GM18502 (cell line): ENCODE data around the gene NEUROG1.

Source experiments
- ATAC-seq: cut with Tn5 transposase; IDR thresholded peaks from one replicate; pipeline ENCODE4 v1.9.1; 2021; ENCODE audit warnings: mild to moderate bottlenecking; ENCODE audit not compliant: unreplicated experiment, poor library complexity

NEUROG1 gene

DNA sequence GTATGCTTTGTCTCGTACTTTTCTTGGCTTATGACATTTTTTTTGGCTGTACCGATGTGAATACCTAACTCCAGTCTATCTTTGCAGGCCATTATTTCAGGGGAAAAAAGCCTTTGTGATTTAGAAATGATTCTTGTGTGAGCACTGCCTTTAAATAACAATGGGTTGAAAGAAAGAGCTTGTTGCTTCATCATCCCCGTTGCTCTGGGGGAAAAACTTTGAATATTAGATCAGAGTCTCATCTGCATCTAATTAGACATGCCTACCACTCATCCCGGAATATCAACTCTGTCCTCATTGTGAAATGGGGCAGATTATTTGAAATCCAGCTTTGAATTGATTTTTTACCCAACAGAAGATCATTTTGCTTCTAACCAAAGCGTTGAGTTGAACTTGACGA, 29.5 kb upstream of the NEUROG1 start:
- no peak for ATAC-seq

DNA sequence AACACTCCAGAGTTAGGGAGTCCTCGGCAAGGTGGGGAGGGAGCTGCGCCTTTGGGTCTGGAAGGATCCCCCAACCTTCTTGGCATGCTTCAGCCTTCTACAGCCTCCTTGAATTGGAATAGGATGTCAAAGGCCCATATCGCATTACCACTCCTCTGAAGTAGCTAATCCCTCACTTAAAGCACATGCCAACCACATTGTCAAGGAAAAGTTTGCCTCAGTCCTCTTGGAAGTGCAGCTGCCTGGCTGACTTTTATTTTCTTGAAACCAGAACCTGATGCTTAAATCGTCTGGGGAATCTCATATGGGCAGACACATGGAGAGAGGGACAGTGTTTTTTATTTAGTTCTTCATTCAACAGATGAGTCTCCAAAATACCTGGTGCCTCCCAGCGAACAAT, 28.6 kb upstream of the NEUROG1 start:
- ATAC-seq, result no peak

DNA sequence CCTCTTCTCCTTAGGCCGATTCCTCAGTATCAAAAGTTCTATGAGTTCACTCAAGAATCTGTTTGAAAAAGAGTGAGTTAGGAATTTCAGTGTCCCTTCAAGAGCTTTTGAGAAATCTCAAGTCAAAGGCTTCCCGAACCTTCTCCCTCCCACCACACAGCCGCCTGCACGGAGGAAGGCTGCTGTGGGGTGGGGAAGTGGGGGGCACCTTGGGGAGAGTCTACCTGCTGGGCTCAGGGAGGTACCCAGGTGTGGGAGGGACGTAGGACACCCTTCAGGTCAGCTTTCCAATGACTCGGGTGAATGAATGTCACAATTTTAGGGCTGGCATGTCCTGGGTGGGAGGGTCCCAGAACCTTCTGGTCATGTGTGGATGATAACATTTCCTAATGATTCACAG, 25.5 kb upstream of the NEUROG1 start:
- ATAC-seq, result no peak

DNA sequence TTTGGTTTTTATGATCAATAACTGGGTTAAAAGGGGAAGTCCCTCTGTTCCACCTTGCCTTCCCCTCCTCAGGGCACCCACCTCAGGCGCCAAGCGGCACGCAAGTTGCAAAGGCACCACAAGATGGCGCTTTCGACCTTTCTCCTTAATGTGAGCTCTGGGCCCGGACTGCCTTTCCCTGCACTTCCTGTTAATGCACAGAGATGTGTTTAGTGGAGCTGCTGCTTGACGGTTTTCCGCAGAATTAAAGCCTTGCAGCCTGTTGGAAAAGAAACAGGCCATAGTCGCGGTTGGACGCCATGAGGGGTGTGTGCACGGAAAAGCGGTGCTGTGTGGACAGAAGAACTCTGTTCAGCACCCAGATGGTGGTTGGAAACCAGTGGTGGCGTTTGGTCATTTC, 25.1 kb upstream of the NEUROG1 start:
- ATAC-seq, result peak; percentile 91

DNA sequence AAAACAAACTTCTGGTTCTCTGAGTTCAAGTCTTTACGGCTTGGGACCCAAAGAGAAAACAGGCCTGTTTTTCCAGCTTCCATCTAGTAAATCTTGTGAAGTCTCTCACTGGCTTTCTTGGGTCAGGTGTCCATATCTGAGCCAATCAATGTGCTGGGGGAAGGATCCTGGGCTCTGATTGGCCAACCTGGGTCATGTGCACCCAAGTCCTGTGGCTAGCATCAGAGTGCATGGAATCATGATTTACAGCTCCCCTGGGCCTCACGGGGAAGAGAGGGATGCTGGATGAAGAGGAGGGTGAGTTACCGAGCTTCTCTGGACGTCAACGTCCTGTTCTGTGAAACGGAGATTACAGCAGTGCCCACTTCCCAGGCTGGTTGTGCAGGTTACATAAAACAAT, 23.6 kb upstream of the NEUROG1 start:
- no peak for ATAC-seq

DNA sequence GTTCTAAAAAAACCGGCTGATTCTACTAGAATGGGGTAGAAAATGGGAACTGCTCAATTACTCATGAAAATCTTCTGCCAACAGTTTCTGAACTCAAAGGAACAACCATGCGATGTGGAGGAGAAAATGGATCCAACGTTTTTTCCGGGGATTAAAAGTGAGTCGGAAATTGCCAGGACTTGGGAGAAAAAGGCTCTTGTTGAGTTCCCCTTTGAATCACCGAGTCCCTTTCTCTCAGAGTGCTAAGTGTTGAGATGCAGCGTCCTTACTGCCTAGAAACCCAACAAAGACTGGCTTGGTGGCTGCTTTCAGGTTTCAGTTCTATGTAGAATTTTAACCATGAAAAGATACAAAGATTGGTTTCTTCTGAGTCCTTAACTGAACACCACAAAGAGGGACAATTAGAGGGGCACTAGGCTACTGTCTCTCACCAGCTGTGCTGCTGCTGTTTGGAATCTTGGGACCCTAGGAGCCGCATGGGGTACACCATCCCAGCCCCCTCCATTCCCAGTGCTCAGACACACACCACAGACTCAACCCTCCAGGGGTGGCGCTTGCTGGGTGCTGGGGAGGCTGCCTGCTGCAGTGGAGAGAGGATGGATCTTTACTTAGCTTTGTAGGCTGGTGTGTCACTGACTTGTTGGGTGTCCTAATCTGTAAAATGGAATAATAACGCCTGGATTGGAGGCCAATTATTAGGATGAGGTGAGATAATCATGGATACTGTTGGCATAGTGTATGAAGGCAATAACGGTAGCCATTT, 21.5 kb upstream of the NEUROG1 start:
- ATAC-seq, result no peak

DNA sequence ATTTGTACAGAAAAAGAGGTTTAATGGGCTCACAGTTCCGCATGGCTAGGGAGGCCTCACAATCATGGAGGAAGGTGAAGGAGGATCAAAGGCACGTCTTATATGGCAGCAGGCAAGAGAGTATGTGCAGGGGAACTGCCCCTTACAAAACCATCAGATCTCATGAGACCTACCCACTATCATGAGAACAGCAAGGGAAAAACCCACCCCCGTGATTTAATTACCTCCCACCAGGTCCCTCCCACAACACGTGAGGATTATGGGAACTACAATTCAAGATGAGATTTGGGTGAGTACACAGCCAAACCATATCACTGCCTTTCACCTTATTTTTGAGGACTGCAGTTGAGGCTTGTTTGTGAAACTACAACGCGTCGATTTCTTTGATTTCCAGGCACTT, 20.9 kb upstream of the NEUROG1 start:
- no peak for ATAC-seq

DNA sequence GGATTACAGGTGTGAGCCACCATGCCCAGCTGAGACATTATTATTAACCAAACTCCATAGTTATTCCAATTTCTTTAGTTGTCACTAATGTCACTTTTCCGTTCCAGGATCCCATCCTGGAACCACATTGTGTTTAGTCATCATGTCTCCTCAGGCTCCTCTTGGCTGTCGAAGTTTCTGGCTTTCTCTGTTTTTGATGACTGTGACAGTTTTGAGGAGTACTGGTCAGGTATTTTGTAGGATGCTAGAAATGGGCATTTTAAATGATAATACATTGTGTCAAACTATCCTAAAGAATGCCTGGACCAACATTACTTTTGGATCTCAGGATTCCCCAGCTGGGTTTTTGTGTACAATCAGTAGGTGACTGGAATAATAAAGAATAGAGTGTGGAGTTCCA, 19.8 kb upstream of the NEUROG1 start:
- no peak for ATAC-seq

DNA sequence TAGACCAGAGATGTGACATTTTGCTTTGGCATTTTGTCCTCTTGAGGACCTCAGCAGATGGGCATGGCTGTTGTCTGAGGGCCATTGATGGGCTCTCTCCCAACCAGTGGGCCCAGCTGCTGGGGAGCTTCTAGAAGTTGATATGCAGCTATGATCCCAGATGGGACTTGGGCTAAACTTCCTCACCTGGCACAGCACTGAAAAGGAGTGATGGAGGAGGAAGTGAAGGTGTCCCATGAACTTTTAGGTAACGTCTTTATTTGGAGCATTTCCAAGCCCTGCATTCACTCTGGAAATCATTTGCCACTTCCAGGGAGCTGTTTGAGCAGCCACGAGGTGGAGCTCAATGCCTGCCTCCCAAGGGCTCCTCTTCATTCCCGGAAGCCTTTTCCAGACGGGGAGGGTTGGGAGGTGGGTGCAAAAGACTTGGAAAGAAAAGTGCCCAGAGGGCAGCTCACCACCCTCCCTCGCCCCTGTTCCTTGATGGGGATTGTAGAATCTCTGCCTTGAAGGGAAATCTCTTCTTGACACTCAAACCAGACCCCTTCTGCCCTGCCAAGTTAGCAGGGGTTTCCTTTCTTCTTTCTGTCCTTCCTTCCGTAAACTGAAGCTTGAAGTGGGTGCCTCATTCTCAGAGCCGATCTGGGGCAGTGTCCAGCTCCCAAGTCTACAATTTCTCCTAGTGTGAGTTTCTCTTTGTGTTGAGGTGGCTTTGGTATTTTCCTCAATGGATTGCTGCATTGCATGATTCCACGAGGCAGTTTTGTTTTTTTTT, 18.1 kb upstream of the NEUROG1 start:
- no peak for ATAC-seq

DNA sequence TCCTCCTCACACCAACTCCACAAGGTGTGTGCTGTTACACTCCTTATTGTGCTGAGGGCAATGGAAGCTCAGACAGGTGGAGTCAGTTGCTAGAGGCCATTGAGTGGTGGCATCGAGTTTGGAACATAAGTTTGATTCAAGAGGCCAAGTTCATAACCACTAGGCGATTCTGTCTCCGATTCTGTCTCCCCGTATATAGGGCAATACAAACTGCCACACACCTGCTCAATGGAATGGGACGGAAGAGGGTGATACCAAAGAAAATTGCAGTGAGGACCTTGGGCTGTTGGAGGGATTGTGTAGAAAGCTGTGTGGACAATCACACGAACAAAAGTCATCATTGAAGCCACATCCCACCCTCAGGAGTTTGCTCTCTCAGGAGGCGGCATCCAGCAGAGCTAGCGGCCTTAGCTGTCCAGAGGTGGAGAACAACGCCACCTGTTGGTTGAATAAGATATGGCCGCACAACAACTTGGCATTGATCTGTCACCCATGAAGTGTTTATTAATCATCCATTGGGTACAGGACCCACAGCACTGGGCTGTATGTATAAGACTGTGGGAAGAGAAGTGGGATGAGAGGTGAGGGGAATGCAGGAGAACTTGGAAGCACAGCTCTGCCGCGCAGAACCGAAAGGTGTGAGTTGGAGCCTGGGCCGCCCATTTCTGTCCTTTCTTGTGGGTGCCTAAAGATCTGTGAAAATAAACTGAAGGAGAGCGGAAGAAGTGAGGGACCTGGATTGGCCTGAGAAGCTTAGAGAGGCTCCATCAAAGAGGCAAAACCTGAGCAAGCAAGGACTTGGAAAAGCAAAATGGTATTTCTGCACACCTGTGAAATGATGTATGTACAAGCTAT, 16.1 kb upstream of the NEUROG1 start:
- ATAC-seq, result peak; percentile 80

DNA sequence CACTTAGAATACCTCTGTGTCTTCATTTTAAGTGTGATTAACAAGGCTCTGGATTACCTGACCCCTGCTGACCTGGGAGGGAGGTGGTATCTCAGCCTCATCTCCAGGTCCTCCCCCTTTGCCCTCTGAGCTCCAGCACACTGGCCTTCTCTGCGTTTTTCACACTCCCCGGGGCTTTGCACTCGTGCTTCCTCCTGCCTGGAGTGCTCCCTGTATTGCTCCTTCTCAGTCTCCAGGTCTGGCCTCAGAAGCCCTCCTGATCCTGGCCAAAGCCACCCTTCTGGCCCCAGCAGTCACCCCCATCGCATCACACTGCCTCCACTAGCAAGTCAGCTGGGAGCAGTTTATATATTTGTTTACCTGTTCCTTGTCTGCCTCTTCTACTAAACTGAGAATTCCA, 13.6 kb upstream of the NEUROG1 start:
- no peak for ATAC-seq

DNA sequence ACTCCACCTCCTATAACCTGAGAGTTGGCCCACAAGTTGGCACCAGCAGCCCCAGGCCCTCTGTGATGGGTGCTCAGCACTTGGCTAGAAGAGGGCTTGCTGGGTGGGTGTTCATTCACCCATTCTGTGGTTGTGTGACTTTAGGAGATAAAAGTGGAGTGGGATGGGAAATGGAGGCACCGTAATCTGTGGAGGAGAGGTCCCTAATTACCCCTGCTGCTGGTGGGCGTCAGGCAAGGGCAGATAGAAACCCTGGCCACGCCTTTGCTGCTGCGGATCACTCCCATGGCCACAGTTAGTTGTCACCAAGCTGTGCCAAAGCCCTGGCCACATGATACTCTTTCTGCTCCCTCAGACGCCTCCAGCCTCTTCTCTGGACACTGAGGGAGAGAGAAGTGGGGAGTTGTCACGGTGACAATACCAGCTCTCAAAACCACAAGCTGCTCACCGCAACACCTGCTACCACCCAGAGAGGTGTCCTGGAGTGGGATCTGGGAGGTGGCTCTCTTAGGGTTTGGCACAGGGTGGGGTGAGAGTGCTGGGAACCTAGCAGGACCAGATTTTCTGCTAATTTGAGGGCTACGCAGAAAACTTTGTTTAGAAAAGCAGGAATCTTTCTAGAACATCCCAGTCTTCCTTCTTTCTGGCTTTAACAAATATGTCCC, 12.0 kb upstream of the NEUROG1 start:
- no peak for ATAC-seq

DNA sequence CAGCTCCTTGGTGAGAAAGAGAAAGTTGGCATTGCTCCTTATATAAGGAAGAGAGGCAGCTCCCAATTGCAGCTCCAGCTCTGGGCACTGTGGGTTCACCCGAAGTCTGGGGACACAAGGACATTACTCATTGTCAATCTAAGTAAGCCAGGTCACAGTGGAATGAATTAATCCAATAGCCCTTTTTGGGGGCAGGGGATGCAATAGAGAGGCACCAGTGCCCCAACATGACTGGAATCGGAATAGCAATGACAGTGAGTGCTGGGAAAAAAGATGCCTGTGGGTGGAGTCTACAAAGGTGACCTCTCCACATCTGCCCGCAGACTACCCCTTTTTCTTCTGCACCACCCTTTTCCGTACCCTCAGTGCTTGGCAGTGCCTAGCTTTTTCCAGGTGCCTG, 11.1 kb upstream of the NEUROG1 start:
- no peak for ATAC-seq

DNA sequence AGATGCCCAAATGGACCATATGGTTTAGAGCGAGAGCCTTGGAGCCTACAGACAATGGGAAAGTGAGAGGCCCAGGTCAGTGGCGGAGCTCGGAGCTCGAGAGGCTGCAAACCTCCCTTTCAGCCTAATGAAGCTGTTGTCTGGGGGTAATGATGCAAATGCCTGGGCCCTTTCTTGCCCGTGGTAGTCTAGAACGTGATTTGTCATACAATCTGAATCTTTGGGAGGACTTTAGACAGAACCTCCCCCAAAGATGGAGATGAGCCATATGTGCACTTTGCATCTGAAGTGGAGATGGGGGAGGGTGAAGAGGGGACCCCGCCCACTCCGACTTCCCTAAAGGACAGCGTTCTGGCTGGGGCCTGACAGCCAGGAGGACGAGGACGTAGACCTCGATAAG, 10.3 kb upstream of the NEUROG1 start:
- no peak for ATAC-seq

DNA sequence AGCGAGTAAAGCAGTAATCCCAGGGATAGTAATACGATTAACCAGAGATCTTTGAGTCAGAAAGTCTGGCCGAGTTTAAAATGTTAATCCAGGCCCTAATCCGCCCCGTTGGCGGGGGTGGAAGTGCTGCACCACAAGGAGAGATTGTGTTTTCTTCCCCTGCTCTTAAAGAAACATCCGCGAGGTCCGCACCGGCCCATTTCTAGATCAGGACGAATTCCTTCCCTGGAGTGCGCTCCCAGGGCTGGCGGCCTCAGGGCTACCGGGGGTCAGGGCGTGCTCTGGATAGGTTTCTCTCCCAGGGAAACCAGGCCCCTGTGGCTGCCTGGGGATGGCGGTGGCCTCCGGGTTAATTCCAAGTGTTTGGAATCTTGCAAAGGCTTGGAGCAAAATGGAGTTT, 9.3 kb upstream of the NEUROG1 start:
- ATAC-seq, result no peak

DNA sequence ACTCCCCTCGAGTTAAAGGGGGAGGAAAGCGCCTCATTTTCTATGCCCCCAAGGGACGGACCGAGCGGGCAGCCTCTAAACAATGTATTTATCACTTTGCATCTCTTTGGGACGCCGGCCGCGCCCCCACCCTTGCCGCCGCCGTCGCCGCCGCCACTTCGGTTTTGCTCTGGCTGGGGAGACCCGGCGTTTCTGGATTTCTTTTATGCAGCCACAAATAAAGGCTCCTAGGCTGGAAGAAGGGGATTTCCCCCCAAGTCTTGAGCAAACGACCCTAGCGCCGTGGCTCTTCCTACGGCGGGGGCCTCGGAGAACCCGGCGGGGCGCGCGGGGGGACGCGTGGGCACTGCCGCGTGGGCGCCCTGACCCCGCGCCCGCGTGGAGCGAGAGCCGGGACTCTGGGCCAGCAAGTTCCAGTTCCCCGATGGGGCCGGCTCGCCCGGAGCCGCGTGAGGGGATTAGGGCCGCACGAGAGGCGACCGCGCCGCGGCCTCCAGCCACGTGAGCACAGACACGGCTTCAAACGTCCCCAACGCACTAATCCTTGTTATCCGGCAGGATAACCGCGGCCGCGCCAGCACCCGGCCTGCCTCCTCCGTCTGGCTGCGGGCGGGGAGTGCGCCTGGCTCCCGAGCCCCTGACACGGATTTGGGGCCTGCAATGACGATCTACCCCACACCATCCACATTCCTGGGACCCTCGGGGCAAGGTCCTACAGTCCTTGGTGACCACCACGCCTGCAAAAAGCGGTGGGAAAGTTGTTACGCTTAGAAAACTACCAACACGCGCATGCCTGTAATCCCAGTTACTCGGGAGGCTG, 7.9 kb upstream of the NEUROG1 start:
- ATAC-seq, result no peak

DNA sequence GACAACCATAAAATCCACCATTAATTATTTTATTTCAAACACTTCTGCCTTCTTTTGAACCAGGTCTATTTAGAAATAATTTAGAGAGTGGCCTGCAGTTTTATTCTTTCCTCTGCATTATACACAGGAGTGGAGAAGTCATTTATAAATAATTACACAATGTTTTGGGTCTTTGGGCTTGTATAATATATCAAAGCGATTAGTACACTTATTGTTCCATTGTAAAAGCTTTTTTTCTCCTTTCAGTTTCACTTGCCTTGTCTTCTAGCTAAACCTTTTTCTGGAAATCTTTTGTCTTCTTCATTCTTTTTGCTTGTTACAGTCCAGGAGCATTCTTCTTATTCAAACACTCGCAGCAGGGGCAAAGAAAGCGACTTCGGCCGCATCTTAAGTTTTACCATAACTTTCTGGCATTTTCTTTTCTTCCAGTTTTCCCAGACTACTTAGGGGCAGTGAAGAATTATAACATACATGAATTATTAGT, 7.3 kb upstream of the NEUROG1 start:
- ATAC-seq, result no peak

DNA sequence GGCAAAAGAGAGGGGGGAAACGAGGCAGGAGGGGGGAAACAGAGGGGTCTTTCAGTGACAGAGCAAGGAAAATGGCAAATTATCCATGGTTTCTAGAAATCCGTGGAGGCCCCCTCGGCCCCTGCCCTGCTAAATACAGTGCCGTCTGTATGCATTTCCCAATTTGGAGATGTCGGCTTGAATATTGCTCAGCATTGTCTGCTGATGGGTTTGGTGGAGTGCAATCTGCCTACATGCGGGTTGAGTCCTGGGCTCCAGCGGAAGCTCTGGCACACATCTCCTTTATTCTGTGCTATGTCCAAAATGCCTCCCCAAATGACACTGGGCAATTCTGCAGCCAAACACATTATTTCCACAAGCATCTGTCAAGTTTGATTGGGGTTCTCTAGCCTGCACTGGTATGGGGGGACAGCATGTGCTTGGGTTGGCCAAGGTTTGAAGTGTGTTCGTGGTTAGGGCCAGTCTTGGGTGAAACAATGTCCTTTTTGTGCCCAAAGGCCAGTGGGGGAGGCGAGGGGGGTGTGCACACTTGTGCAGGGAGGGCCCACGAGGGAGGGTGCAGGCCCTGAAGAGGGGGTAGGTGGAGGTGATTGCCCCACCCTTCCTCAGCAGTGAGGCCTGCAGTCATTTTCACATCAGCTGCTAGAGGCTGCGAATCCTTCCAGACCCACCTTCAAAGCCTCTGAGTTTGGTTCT, 6.2 kb upstream of the NEUROG1 start:
- no peak for ATAC-seq

DNA sequence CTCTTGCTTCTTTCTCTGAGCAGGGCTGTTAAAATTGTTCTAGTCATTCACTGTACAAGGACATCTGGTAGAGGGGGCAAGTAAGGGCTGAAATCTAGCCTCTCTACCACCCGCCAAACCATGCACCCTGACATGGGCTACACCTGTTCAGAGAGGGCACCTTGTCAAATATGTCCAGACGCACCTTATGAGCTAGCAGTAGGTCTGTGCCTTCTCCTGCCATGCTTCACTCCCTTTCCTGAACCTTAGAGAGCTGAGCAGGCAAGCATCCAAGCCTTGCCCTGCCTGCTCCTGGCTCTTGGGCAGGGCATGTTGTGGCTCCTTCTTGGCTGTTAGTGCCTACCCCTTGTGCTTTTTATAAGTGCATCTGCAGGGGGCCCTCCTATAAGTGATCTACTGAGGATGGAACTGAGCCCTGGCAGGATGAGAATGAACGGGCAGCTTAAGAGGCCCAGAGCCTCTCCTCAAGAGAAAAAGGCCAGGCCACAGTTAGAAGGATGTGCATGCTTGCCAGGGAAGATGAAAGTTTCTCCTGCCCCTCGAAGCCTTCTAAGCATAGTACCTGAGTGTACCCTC, 3.8 kb upstream of the NEUROG1 start:
- no peak for ATAC-seq
